ENCODE measurements around the gene TXNDC9.
"Not testable (repeated sequence)": the region's sequence is repeated elsewhere in the genome, so short reads cannot be mapped to it uniquely, and the experiment has no call there.

TXNDC9 gene

GRCh38 chr2:99278793-99279291, 57.3 kb downstream of the TXNDC9 start:
- no peak for TF ChIP-seq CTCF (IDR thresholded peaks at IDR 0.05; ENCODE audit: borderline replicate concordance, insufficient read depth, low read depth, low read length)
- no peak overlapping the region for H3K4me3 ChIP-seq (ENCODE audit: low read depth, low read length)

- not testable (repeated sequence) for H3K4me3 ChIP-seq (ENCODE audit: low read depth, low read length)
Measured at GRCh38 chr2:99278195-99278765, 57.9 kb downstream of the TXNDC9 start.

DNA sequence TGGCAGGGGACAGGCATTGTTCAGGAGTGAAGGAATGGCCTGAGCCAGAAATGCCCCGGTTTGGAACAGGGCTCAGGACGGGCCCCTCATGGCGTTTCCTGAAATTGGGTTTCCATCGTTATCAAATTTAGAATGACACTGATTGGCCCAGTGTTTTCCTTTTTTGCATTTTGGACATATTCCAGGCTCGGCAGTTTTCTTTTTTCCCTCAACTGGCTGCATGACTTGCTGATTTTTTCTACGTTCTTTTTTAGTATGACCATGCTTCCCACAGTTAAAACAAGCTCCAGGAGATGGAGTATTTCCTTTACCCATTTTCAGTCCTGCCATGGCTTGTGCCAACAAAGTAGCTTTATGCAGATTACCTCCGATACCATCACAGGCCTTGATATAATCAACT, 60.3 kb downstream of the TXNDC9 start:
- no peak overlapping the region for H3K4me3 ChIP-seq (ENCODE audit: low read depth, low read length)
- no peak for TF ChIP-seq CTCF (IDR thresholded peaks at IDR 0.05; ENCODE audit: borderline replicate concordance, insufficient read depth, low read depth, low read length)
